Ecto neural progenitor cell (in vitro differentiated cells): ENCODE measurements around the gene YBEY.
"Not testable (repeated sequence)": the region's sequence is repeated elsewhere in the genome, so short reads cannot be mapped to it uniquely, and the experiment has no call there.

Experiments used
- DNase-seq: peaks from one replicate; pipeline ENCODE4 v3.0.0-alpha.2; 2018; ENCODE audit warnings: low spot score

Gene YBEY

DNA sequence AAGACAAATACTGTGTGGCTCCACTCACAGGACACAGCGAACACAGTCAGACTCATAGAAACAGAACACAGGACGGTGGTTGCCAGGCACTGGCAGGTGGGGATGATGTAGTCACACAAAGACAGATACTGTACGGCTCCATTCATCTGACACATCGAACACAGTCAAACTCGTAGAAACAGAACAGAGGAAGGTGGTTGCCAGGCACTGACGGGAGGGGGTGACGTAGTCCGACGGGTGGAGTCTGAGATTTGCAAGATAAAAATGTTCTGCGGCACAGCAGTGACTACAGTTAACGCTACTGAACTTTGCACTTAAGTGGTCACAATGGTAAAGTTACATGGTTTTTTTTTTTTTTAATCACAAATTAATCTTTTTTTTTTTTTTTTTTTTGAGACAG lies 18.8 kb downstream of the YBEY start:
- no peak for DNase-seq

- no peak for DNase-seq
These were observed 21.5 kb downstream of the YBEY start for GRCh38 chr21:46307625-46308024.

GRCh38 chr21:46308431-46308830 lies 22.3 kb downstream of the YBEY start:
- DNase-seq, result no peak

DNA sequence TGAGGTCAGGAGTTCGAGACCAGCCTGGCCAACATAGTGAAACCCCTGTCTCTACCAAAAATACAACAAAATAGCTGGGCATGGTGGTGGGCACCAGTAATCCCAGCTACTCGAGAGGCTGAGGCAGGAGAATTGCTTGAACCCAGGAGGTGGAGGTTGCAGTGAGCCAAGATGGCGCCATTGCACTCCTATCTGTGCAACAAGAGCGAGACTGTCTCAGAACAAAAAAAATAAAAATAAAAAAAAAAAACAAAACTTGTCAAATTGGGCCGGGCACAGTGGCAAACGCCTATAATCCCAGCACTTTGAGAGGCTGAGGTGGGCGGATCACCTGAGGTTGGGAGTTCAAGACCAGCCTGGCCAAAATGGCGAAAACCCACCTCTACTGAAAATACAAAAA lies 24.1 kb downstream of the YBEY start:
- not testable (repeated sequence) for DNase-seq

- DNase-seq, result no peak
These were observed 25.4 kb downstream of the YBEY start for GRCh38 chr21:46311568-46311967.

- DNase-seq, result no peak
These were observed 26.8 kb downstream of the YBEY start for GRCh38 chr21:46312949-46313348.

- DNase-seq, result no peak
These were observed 28.4 kb downstream of the YBEY start for GRCh38 chr21:46314441-46315020.

- DNase-seq, result no peak
These were observed 30.7 kb downstream of the YBEY start for GRCh38 chr21:46316708-46317324.

- DNase-seq, result no peak
These were observed 31.7 kb downstream of the YBEY start for GRCh38 chr21:46317710-46318463.

GRCh38 chr21:46318464-46318845 lies 32.3 kb downstream of the YBEY start:
- DNase-seq, result no peak

DNA sequence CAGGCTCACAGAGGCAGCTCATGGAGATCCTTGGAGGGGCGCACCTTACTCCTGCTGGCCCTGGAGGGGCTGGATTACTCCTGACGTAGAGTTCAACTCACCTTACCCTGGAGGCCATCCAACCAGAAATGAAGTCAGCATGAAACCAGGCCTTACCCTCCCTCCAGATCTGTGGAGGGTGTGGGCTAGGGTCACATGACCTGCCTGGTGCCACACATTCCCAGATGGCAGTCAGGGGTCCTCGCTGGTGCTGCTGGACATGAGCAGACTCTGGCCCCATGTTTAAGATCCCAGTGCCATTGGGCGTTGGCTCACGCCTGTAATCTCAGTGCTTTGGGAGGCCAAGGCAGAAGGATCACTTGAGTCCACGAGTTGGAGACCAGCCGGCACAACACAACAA lies 33.0 kb downstream of the YBEY start:
- DNase-seq, result no peak

DNA sequence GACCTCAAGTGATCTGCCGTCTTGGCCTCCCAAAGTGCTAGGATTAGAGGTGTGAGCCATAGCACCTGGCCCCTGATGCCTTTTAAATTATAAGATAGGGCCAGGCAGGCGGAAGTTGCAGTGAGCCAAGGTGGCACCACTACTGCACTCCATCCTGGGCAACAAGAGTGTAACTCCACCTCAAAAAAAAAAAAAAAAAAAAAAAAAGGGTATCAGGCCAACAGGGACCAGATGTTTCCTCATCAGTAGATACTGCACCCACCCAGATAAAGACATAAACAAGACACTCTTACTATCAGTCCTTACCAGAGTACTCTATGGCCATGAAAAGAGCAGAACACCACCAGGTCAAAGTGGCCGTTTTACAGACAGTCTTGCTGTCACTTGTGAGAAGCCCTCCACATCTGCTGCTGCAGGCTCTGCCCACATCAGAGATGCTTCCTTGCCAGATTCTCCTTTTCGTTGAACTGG lies 34.2 kb downstream of the YBEY start:
- DNase-seq, result no peak

DNA sequence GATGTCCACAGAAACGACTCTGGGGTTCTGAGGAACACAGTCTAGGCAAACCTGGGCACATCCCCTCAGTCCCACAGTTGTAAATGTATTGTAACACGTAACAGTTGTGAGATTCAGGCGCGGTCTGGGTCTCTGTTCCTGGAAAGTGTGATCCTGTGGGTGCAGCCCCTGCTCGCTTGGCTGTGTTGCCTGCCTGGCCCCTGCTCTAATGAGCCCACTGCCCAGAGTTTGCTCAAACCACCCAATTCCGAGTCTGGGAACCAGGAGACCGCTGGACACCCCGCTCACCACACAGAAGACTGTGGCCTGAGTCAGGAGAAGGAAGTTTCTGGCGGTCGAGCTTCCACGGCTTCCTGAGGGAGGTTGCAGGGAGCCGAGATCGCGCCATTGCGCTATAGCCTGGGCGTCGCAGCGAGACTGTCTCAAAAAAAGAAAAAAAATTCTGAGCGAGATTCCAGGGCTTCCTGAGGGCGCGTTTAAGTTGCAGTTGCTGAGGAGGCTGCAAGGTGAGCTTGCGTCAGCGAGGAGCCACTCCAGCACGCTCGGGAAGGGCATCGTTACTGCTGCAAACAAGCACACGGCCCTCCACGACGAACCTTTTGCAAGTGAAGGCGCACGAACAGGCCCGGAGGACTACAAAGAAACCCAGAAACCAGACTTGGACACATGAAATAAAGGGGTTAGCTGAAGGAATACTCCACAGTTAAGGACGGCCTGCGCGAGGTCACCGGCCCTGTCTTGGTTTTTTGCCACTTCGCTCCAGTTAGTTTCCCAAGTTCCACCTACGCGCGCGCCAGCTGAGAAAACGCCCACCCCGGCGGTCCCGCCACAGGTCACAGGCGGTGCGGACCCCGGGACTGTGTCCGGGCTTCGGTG lies 36.4 kb downstream of the YBEY start:
- DNase-seq, result no peak

GRCh38 chr21:46323227-46323709 lies 37.1 kb downstream of the YBEY start:
- peak; percentile 58 for DNase-seq

- peak; percentile 99 for DNase-seq
These were observed 37.7 kb downstream of the YBEY start, which contains the start of the genes C21orf58 and PCNT for GRCh38 chr21:46323710-46324389. C21orf58 (minus strand) TSS chr21:46323870; CDS start chr21:46322738, 1,132 bp downstream. PCNT (plus strand) TSS chr21:46324156; CDS start chr21:46324229, 73 bp downstream.

DNA sequence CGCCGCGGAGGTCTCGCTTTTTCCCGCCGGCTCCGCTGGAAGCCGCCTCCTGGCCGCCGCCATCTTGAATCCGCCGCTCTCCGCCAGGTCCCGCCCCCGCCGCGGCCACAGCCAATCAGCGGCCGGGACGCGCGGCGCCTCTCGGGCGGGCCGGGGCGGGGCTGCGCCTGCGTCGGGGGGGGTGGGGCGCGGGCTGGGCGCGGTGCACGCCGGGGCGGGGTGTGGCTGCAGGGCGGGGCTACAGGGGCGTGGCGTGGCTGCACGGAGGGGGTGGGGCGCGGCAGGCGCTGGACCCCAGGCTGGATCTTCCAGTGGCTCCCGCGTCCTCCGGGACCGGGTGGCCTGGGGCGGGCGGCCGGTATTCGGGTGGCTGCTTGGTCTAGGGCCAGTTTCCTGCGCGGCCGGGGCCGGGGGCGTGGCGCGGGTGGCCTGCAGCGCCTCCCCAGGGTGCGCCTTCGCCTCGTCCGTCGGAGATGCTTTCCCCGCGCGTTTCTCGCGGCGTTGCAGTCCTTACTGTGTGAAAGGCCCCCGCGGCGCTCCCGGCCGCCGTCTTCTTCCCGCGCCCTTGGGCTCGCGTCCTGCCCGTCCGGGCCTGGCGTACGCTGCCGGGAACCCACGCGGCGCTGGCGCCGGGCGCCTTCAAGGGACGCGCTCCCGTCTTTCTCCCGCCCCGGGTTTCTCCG lies 38.4 kb downstream of the YBEY start:
- DNase-seq, result peak; percentile 94

DNA sequence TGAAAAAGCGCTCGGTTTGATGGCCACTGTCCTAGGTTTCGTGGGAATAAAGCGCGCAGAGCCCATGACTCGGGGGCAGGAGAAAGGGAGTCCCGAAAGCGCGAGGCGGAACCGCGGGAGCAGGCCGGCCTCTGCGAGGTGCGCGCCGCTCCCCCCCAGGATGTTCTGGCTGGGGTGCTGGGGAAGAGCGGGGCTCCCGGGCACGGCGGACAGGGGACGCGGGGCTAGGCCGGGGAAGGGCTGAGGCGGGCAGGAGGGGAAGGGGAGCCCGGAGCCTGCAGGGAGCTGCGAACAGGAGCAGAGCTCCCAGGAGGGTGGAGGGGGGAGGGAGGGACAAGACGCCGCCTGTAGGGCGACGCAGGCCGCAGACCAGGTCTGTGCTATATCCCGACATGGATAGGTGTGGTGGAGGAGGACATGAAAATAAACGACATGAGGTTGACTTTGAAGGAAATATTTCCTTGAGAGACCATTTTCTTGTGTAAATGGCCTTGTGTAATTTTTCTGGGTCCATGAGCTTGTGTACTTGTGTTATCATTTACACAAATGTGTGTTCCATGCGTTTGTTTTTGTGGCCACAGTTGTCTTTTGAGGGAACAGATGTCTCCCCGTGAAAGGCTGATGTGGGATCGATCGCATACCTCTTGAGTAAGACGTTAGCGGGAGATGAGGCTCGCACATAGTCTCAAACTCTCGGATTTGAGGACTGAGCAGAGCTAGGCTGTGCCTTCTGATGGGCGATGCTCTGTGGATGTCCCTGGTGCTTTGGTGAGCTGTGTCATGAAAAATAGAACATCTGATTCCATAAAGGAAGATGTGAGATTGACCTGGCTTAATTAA lies 39.2 kb downstream of the YBEY start:
- peak; percentile 77 for DNase-seq

DNA sequence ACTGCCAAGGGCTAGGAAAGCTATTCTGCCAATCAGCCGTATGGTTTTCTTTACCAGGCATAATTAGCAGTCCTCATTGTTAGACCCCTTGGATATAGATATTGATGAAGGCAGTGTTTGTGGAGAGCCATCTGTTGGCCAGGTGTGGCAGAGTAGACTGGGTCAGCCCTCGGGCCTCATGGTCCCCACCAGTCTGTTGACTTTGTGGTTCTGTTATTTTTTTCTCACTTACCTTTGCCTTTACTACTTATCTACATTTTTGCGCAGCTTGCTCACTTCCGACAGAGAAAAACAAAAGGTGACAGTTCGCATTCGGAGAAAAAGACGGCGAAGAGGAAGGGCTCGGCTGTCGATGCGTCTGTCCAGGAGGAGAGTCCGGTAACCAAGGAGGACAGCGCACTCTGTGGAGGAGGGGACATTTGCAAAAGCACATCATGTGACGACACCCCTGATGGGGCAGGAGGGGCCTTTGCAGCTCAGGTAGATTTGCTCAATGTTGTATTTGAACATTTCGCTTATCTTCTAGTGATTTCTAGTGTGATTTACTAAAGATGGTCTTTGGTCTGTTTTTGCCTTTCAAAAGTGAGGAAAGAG lies 40.1 kb downstream of the YBEY start:
- no peak for DNase-seq

GRCh38 chr21:46327711-46328110 lies 41.6 kb downstream of the YBEY start:
- no peak for DNase-seq
